HepG2 (cell line): Measurements from ENCODE around the gene PRCD. TPM values are rescaled to one million over a fixed set of nuclear protein-coding genes. Genes with fewer than 3 reads are reported as not detected.

Experiments used
- BRCA1 ChIP-seq: sonication (generic); formaldehyde crosslinking; IDR thresholded peaks from 2 replicates; pipeline ENCODE4 v1.4.0; 2020; ENCODE audit warnings: missing genetic modification reagents
- CEBPB ChIP-seq: IDR thresholded peaks from 2 replicates; pipeline ENCODE4 v1.6.1; 2011; ENCODE audit warnings: low read depth, low read length, improper control_type of control experiment, borderline replicate concordance
- CEBPG ChIP-seq: IDR thresholded peaks from 2 replicates; pipeline ENCODE4 v1.6.1; 2016
- CENPT ChIP-seq: sonication (generic); formaldehyde crosslinking; IDR thresholded peaks from 2 replicates; pipeline ENCODE4 v1.8.0; 2022; ENCODE audit warnings: low read depth, mild to moderate bottlenecking, moderate library complexity, missing genetic modification reagents
- KLF13 ChIP-seq: sonication (generic); formaldehyde crosslinking; IDR thresholded peaks from 2 replicates; pipeline ENCODE4 v1.4.0; 2020; ENCODE audit warnings: mild to moderate bottlenecking, missing genetic modification reagents
- KLF9 ChIP-seq: IDR thresholded peaks from 2 replicates; pipeline ENCODE4 v1.6.1; 2016; ENCODE audit warnings: low read depth
- NFRKB ChIP-seq: fragments of 450-650 bp; IDR thresholded peaks from 2 replicates; pipeline ENCODE4 v1.6.1; 2017
- NFYB ChIP-seq: sonication (generic); formaldehyde crosslinking; IDR thresholded peaks from 2 replicates; pipeline ENCODE4 v1.4.0; 2020; ENCODE audit warnings: missing genetic modification reagents
- NFYC ChIP-seq: IDR thresholded peaks from 2 replicates; pipeline ENCODE4 v1.6.1; 2016; ENCODE audit warnings: missing genetic modification reagents, missing compliant biosample characterization
- PTBP1 ChIP-seq: fragments of 200-400 bp; formaldehyde crosslinking; IDR thresholded peaks from 2 replicates; pipeline ENCODE4 v1.6.1; 2018; ENCODE audit warnings: low read length, low read depth; ENCODE audit not compliant: poor library complexity, severe bottlenecking
- SP1 ChIP-seq, 2 experiments: fragments of 450-650 bp in 1 of 2; sonication (generic) in 1 of 2; formaldehyde crosslinking in 1 of 2; IDR thresholded peaks; 2 replicates each; pipeline versions ENCODE4 v1.4.0 to v1.6.1; 2016 to 2020; ENCODE audit warnings: missing genetic modification reagents in 1 of 2
- TCF12 ChIP-seq, 2 experiments: fragments of 450-650 bp in 1 of 2; sonication (generic) in 1 of 2; formaldehyde crosslinking in 1 of 2; IDR thresholded peaks; 2 replicates each; pipeline versions ENCODE4 v1.6.1 to v1.8.0; 2017 to 2022; ENCODE audit warnings: antibody characterized with exemption in 1 of 2, mild to moderate bottlenecking in 1 of 2, missing genetic modification reagents in 1 of 2, moderate library complexity in 1 of 2
- ZNF264 ChIP-seq: sonication (generic); formaldehyde crosslinking; IDR thresholded peaks from 2 replicates; pipeline ENCODE4 v1.4.0; 2020; ENCODE audit warnings: missing genetic modification reagents
- ZNF557 ChIP-seq: sonication (generic); formaldehyde crosslinking; IDR thresholded peaks from 2 replicates; pipeline ENCODE4 v1.4.0; 2020; ENCODE audit warnings: missing genetic modification reagents
- ZNF709 ChIP-seq: sonication (generic); formaldehyde crosslinking; IDR thresholded peaks from 2 replicates; pipeline ENCODE4 v1.5.0; 2020; ENCODE audit warnings: mild to moderate bottlenecking, missing genetic modification reagents
- ZNF776 ChIP-seq: sonication (generic); formaldehyde crosslinking; IDR thresholded peaks from 2 replicates; pipeline ENCODE4 v1.4.0; 2020; ENCODE audit warnings: mild to moderate bottlenecking, missing genetic modification reagents
- polyA plus RNA-seq, 8 experiments: library from polyadenylated mRNA; depleted of rRNA in 3 of 8; stranded (reverse) in 7 of 8; unstranded in 1 of 8; fragments of >200 nt; fragmentation: Illumina TruSeq in 4 of 8; extraction: Trizol in 4 of 8; gene quantifications; 2 replicates each; pipeline versions ENCODE4 v1.2.1 to v1.2.3, GENCODE V29; 2011 to 2016; ENCODE audit warnings: low read depth in 4 of 8, missing spikeins in 1 of 8, mixed read lengths in 1 of 8; ENCODE audit not compliant: insufficient read depth in 1 of 8
- total RNA-seq, 5 experiments: library from RNA; depleted of rRNA; stranded (reverse); fragments of >200 nt; fragmentation: Illumina TruSeq; extraction: Trizol; gene quantifications; 2 replicates each; pipeline ENCODE4 v1.2.3, GENCODE V29; 2016; ENCODE audit warnings: low read depth in 1 of 5
- TF ChIP-seq, protein P1 (sequence below): sonication (generic); formaldehyde crosslinking; IDR thresholded peaks from 2 replicates; pipeline ENCODE4 v1.4.0; 2020; ENCODE audit warnings: mild to moderate bottlenecking, missing genetic modification reagents, borderline replicate concordance
- TF ChIP-seq, protein P2 (sequence below): sonication (generic); formaldehyde crosslinking; IDR thresholded peaks from 2 replicates; pipeline ENCODE4 v1.4.0; 2020; ENCODE audit warnings: missing genetic modification reagents
- TF ChIP-seq, protein P3 (sequence below): sonication (generic); formaldehyde crosslinking; IDR thresholded peaks from 2 replicates; pipeline ENCODE4 v1.5.1; 2020; ENCODE audit warnings: missing genetic modification reagents, mild to moderate bottlenecking, borderline replicate concordance
- TF ChIP-seq, protein P4 (sequence below): IDR thresholded peaks from 2 replicates; pipeline ENCODE4 v1.6.1; 2016; ENCODE audit warnings: missing compliant biosample characterization, missing genetic modification reagents, borderline replicate concordance
- TF ChIP-seq, protein P5 (sequence below): sonication (generic); formaldehyde crosslinking; IDR thresholded peaks from 2 replicates; pipeline ENCODE4 v1.4.0; 2020; ENCODE audit warnings: mild to moderate bottlenecking, low read depth, missing genetic modification reagents

PRCD gene
- total and polyA plus RNA-seq, 2 of the 13 experiments (the other 11 are each of a cell fraction or from before 2014, with no cell fraction given): 0.51 TPM; not detected in 1

GRCh38 chr17:76556765-76557367 lies 17.0 kb downstream of the PRCD start (continued):
- TF ChIP-seq, protein P1, sequence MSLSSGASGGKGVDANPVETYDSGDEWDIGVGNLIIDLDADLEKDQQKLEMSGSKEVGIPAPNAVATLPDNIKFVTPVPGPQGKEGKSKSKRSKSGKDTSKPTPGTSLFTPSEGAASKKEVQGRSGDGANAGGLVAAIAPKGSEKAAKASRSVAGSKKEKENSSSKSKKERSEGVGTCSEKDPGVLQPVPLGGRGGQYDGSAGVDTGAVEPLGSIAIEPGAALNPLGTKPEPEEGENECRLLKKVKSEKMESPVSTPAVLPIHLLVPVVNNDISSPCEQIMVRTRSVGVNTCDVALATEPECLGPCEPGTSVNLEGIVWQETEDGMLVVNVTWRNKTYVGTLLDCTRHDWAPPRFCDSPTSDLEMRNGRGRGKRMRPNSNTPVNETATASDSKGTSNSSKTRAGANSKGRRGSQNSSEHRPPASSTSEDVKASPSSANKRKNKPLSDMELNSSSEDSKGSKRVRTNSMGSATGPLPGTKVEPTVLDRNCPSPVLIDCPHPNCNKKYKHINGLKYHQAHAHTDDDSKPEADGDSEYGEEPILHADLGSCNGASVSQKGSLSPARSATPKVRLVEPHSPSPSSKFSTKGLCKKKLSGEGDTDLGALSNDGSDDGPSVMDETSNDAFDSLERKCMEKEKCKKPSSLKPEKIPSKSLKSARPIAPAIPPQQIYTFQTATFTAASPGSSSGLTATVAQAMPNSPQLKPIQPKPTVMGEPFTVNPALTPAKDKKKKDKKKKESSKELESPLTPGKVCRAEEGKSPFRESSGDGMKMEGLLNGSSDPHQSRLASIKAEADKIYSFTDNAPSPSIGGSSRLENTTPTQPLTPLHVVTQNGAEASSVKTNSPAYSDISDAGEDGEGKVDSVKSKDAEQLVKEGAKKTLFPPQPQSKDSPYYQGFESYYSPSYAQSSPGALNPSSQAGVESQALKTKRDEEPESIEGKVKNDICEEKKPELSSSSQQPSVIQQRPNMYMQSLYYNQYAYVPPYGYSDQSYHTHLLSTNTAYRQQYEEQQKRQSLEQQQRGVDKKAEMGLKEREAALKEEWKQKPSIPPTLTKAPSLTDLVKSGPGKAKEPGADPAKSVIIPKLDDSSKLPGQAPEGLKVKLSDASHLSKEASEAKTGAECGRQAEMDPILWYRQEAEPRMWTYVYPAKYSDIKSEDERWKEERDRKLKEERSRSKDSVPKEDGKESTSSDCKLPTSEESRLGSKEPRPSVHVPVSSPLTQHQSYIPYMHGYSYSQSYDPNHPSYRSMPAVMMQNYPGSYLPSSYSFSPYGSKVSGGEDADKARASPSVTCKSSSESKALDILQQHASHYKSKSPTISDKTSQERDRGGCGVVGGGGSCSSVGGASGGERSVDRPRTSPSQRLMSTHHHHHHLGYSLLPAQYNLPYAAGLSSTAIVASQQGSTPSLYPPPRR: no peak
- TF ChIP-seq ZNF557 (peak; percentile 58), NFYB (CRISPR knock-in tag) (no peak), CENPT (CRISPR knock-in tag) (no peak), CEBPB (peak; percentile 64; the same call in 1 of the 2 replicates), PTBP1 (no peak), NFYC (CRISPR knock-in tag) (no peak), NFRKB (no peak), TCF12 (IDR thresholded peaks at IDR 0.05) (no peak), TCF12 (CRISPR knock-in tag; IDR thresholded peaks at IDR 0.05) (no peak), BRCA1 (CRISPR knock-in tag) (no peak), ZNF264 (peak; percentile 56; the same call in 1 of the 2 replicates), KLF9 (CRISPR knock-in tag) (no peak), KLF13 (CRISPR knock-in tag) (no peak), ZNF776 (CRISPR knock-in tag) (no peak), SP1 (IDR thresholded peaks at IDR 0.05) (no peak), SP1 (CRISPR knock-in tag; IDR thresholded peaks at IDR 0.05) (no peak), CEBPG (peak; percentile 79), ZNF709 (no peak)
- TF ChIP-seq, protein P2, sequence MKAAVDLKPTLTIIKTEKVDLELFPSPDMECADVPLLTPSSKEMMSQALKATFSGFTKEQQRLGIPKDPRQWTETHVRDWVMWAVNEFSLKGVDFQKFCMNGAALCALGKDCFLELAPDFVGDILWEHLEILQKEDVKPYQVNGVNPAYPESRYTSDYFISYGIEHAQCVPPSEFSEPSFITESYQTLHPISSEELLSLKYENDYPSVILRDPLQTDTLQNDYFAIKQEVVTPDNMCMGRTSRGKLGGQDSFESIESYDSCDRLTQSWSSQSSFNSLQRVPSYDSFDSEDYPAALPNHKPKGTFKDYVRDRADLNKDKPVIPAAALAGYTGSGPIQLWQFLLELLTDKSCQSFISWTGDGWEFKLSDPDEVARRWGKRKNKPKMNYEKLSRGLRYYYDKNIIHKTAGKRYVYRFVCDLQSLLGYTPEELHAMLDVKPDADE (CRISPR knock-in tag): no peak
- TF ChIP-seq, protein P3, sequence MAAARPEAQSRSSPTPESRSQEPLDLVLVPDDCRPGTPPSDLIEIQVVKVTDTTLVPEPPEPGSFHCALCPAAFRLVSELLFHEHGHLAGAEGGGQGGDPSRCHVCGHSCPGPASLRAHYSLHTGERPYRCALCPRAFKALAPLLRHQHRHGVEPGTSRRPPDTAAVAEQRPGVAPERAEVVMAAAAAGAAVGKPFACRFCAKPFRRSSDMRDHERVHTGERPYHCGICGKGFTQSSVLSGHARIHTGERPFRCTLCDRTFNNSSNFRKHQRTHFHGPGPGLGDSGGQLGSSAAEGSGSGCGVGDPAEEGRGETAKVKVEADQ: no peak
- TF ChIP-seq, protein P4, sequence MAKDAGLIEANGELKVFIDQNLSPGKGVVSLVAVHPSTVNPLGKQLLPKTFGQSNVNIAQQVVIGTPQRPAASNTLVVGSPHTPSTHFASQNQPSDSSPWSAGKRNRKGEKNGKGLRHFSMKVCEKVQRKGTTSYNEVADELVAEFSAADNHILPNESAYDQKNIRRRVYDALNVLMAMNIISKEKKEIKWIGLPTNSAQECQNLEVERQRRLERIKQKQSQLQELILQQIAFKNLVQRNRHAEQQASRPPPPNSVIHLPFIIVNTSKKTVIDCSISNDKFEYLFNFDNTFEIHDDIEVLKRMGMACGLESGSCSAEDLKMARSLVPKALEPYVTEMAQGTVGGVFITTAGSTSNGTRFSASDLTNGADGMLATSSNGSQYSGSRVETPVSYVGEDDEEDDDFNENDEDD: no peak
- TF ChIP-seq, protein P5, sequence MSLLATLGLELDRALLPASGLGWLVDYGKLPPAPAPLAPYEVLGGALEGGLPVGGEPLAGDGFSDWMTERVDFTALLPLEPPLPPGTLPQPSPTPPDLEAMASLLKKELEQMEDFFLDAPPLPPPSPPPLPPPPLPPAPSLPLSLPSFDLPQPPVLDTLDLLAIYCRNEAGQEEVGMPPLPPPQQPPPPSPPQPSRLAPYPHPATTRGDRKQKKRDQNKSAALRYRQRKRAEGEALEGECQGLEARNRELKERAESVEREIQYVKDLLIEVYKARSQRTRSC (CRISPR knock-in tag): no peak
